Prostate gland (tissue), 2 donors: ENCODE measurements around the gene RNF149. TPM values are rescaled to one million over a fixed set of nuclear protein-coding genes. Genes with fewer than 3 reads are reported as not detected.

Source experiments
- DNase-seq: peaks from one replicate; pipeline ENCODE4 v3.0.0-alpha.2; 2019; ENCODE audit warnings: low spot score
- H3K27ac ChIP-seq, 2 donors: fragments of 200-600 bp; sonication (generic); 2 replicates each; pipeline ENCODE4 v1.5.1; 2017 to 2019
- H3K27me3 ChIP-seq: fragments of 200-600 bp; sonication (generic); replicated peaks from 2 replicates; pipeline ENCODE4 v1.5.1; 2019; ENCODE audit not compliant: insufficient read depth
- H3K36me3 ChIP-seq, 2 donors: fragments of 200-600 bp; sonication (generic); 1 replicate in 1 of 2; 2 replicates in 1 of 2; pipeline versions ENCODE4 v1.5.1 to v1.8.1; 2017 to 2019
- H3K4me1 ChIP-seq: fragments of 200-600 bp; sonication (generic); replicated peaks from 2 replicates; pipeline ENCODE4 v1.5.1; 2019
- H3K4me3 ChIP-seq, 2 donors: fragments of 200-600 bp; sonication (generic); 2 replicates each; pipeline ENCODE4 v1.5.1; 2017 to 2019
- H3K9me3 ChIP-seq: fragments of 200-600 bp; sonication (generic); 2 replicates; pipeline ENCODE4 v1.5.1; 2017
- POLR2A ChIP-seq: fragments of 450-650 bp; IDR thresholded peaks from one replicate; pipeline ENCODE4 v1.6.1; 2016; ENCODE audit warnings: antibody characterized with exemption, mild to moderate bottlenecking
- POLR2AphosphoS5 ChIP-seq: sonication (generic); formaldehyde crosslinking; IDR thresholded peaks from one replicate; pipeline ENCODE4 v1.6.1; 2017; ENCODE audit warnings: antibody characterized with exemption
- WGBS: methylation state at CpG from one replicate; pipeline ENCODE4 v1.1.5; 2018; 5-methylcytosine and 5-hydroxymethylcytosine counted together
- intact Hi-C: fragments of 100-400 bp; cut with DNase I; formaldehyde crosslinking; loops from one replicate; pipeline ENCODE4 v1.14.2; 2022
- total RNA-seq, 2 donors: library from RNA; depleted of rRNA; stranded (reverse); fragments of >200 nt; gene quantifications; one replicate each; pipeline ENCODE4 v1.1.0, GENCODE V29; 2016
- TF ChIP-seq, protein P1 (sequence below), 4 experiments: fragments of 200-600 bp in 2 of 4; fragments of 450-650 bp in 2 of 4; sonication (generic) in 2 of 4; IDR thresholded peaks; 1 replicate in 3 of 4; 2 replicates in 1 of 4; pipeline ENCODE4 v1.5.1; 2016 to 2019; ENCODE audit warnings: antibody characterized with exemption in 4 of 4, mild to moderate bottlenecking in 2 of 4, moderate library complexity in 2 of 4

The RNF149 gene
- total RNA-seq, 2 donors from 2014 or later = 57.2 to 75.4 TPM

DNA sequence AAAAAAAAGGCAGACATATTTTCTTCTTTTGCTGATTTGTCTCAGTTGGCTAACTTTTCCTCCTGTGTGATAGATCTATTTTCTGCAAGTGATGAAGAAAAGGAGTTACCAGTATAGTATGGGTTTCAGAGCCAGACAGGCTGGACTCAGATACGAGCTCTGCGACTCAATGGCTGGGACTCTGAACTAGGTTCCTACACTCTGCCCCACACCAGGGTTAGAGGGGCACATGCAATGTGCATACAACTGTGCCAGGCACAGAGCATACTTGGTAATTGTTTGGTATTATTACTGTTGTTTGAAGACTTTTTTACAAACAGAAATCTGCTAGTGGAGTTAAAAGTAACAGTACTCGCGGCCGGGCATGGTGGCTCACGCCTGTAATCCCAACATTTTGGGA, 21.8 kb downstream of the RNF149 start:
- Histone ChIP-seq H3K27me3 (no peaks in the 10 kb centered on the region), H3K36me3 (no peaks in the 10 kb centered on the region), H3K9me3 (no peaks in the 10 kb centered on the region), H3K4me1 (no peaks in the 10 kb centered on the region), H3K4me3 (no peak overlapping the region), H3K27ac (no peak overlapping the region)
- WGBS = 95% methylated on average over 6 of the region's 6 CpGs
- intact Hi-C loops = no loop called here
- DNase-seq = no peak
- TF ChIP-seq POLR2AphosphoS5 (no peak), POLR2A (no peak)
- TF ChIP-seq, protein P1, sequence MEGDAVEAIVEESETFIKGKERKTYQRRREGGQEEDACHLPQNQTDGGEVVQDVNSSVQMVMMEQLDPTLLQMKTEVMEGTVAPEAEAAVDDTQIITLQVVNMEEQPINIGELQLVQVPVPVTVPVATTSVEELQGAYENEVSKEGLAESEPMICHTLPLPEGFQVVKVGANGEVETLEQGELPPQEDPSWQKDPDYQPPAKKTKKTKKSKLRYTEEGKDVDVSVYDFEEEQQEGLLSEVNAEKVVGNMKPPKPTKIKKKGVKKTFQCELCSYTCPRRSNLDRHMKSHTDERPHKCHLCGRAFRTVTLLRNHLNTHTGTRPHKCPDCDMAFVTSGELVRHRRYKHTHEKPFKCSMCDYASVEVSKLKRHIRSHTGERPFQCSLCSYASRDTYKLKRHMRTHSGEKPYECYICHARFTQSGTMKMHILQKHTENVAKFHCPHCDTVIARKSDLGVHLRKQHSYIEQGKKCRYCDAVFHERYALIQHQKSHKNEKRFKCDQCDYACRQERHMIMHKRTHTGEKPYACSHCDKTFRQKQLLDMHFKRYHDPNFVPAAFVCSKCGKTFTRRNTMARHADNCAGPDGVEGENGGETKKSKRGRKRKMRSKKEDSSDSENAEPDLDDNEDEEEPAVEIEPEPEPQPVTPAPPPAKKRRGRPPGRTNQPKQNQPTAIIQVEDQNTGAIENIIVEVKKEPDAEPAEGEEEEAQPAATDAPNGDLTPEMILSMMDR (IDR thresholded peaks at IDR 0.05) = no peak

DNA sequence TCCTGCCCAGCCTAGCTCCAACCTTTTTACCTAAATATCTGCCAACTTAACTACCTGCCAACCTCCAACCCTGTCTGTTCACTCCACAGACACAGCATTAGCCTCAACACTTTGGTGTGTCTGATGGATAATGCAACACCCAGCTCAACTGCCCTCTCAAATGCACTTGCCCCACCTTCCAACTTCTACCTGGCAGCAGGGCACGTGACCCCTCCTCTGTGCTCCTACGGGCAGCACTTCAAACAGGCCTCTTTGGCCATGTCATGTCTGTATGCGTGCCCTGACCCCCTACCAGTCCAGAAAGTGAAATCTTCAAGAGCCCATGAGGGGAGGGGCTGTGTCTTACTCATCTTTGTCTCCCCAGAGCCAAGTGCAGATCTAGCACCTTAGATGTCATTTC, 25.5 kb downstream of the RNF149 start:
- H3K36me3 ChIP-seq = no peaks in the 10 kb centered on the region
- TF ChIP-seq POLR2AphosphoS5 = no peak
- no peak for TF ChIP-seq POLR2A
- TF ChIP-seq, protein P1 (IDR thresholded peaks at IDR 0.05) = no peak
- no peaks in the 10 kb centered on the region for H3K27me3 ChIP-seq
- WGBS = 93% methylated on average over 3 of the region's 3 CpGs
- no peaks in the 10 kb centered on the region for H3K4me1 ChIP-seq
- H3K27ac ChIP-seq = no peak overlapping the region
- H3K9me3 ChIP-seq = no peaks in the 10 kb centered on the region
- no peak overlapping the region for H3K4me3 ChIP-seq
- intact Hi-C loops = no loop called here
- no peak for DNase-seq

DNA sequence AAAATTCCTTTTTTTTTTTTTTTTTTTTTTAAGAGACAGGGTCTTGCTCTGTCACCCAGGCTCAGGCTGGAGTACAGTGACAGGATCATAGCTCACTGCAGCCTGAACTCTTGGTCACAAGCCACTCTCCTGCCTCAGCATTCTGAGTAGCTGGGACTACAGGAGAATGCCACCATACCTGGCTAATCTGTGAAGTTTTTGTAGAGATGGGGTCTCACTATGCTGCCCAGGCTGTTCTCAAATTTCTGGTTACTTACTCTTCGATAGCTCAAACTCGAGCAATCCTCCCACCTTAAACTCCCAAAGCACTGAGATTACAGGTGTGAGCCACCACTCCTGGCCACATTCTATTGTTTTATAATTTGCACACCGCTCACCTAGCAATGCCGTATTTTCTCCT, 27.0 kb downstream of the RNF149 start:
- DNase-seq = no peak
- Histone ChIP-seq H3K27ac (no peak overlapping the region), H3K9me3 (no peaks in the 10 kb centered on the region), H3K36me3 (no peaks in the 10 kb centered on the region), H3K27me3 (no peaks in the 10 kb centered on the region), H3K4me3 (no peak overlapping the region), H3K4me1 (no peaks in the 10 kb centered on the region)
- TF ChIP-seq POLR2AphosphoS5 = no peak
- TF ChIP-seq, protein P1 (IDR thresholded peaks at IDR 0.05) = no peak
- TF ChIP-seq POLR2A = no peak
- 100% methylated on average over 4 of the region's 4 CpGs for WGBS
- intact Hi-C loops = no loop called here

DNA sequence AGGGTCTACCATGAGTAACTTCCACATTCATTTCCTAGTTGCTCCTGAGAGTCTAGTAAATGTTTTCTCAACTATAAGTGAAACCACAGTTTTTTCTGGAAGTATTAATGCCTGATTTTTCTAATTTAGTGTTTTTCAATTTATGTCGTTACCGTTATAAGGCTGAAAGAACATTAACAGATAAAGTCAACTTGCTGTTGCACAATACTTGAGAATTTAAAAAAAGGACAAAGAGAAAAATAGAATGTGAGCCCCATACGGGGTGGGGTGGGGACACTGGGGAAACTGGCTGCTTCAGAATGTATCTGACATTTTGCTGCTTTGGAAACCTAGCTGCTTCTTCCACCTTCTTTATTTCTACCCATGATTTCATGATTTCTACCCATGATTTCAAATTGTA, 29.6 kb downstream of the RNF149 start:
- H3K27me3 ChIP-seq = no peaks in the 10 kb centered on the region
- TF ChIP-seq, protein P1 (IDR thresholded peaks at IDR 0.05) = no peak
- TF ChIP-seq POLR2AphosphoS5 (no peak), POLR2A (no peak)
- intact Hi-C loops = no loop called here
- no peaks in the 10 kb centered on the region for H3K4me1 ChIP-seq
- no peak for DNase-seq
- no peak overlapping the region for H3K4me3 ChIP-seq
- no peak overlapping the region for H3K27ac ChIP-seq
- H3K9me3 ChIP-seq = no peaks in the 10 kb centered on the region
- 79% methylated on average over 3 of the region's 3 CpGs for WGBS
- no peaks in the 10 kb centered on the region for H3K36me3 ChIP-seq

DNA sequence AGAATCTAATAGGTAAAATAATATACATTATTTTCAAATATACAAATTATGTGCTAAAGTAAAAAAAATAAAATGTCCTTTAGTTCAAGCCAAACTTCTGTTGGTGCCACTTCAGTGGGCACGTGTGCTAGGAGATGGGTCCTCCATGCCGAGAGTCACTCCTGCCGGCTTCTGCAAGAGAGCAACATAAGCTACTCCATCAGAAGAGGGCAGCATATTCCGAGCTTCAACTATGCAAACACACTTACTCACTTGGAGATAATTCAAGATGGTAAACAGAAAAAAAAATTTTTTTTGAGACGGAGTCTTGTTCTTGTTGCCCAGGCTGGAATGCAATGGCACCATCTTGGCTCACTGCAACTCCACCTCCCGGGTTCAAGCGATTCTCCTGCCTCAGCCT, 31.4 kb downstream of the RNF149 start:
- Histone ChIP-seq H3K4me1 (no peaks in the 10 kb centered on the region), H3K4me3 (no peak overlapping the region), H3K36me3 (peaks cover 0 to 2% of the 10 kb centered on the region in 2 donors), H3K27me3 (no peaks in the 10 kb centered on the region), H3K9me3 (no peaks in the 10 kb centered on the region), H3K27ac (no peak overlapping the region)
- TF ChIP-seq, protein P1 (IDR thresholded peaks at IDR 0.05) = peak in 3 of 4 experiments; percentile 41 to 55 (median 52)
- peak; percentile 65 for TF ChIP-seq POLR2AphosphoS5
- no peak for TF ChIP-seq POLR2A
- DNase-seq = peak; percentile 59
- intact Hi-C loops = no loop called here
- 40% methylated on average over 7 of the region's 7 CpGs for WGBS
